ENCODE measurements around the gene TNRC6B.

- TF ChIP-seq, protein P1, sequence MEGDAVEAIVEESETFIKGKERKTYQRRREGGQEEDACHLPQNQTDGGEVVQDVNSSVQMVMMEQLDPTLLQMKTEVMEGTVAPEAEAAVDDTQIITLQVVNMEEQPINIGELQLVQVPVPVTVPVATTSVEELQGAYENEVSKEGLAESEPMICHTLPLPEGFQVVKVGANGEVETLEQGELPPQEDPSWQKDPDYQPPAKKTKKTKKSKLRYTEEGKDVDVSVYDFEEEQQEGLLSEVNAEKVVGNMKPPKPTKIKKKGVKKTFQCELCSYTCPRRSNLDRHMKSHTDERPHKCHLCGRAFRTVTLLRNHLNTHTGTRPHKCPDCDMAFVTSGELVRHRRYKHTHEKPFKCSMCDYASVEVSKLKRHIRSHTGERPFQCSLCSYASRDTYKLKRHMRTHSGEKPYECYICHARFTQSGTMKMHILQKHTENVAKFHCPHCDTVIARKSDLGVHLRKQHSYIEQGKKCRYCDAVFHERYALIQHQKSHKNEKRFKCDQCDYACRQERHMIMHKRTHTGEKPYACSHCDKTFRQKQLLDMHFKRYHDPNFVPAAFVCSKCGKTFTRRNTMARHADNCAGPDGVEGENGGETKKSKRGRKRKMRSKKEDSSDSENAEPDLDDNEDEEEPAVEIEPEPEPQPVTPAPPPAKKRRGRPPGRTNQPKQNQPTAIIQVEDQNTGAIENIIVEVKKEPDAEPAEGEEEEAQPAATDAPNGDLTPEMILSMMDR (IDR thresholded peaks at IDR 0.05) = no peak
- TF ChIP-seq POLR2A (IDR thresholded peaks at IDR 0.05) = no peak
These were observed 131.4 kb downstream of the TNRC6B start for GRCh38 chr22:40308999-40309573.
